Right lobe of liver (tissue), 4 donors: ENCODE measurements around the gene KLHDC10.

Source experiments
- CTCF ChIP-seq, 4 donors: fragments of 200-600 bp in 3 of 4; fragments of 450-650 bp in 1 of 4; IDR thresholded peaks; one replicate each; pipeline versions ENCODE4 v1.5.1 to v1.8.0; 2016 to 2022; ENCODE audit warnings: antibody characterized with exemption in 4 of 4, mild to moderate bottlenecking in 2 of 4
- POLR2A ChIP-seq: fragments of 450-650 bp; IDR thresholded peaks from one replicate; pipeline ENCODE4 v1.6.1; 2017; ENCODE audit warnings: antibody characterized with exemption, mild to moderate bottlenecking
- donor health status: DM: no; HTN: no; CAD: no.
- donor health status: DM: no; HTN: no; CAD: no.
- donor health status: DM: no; HTN: yes; CAD: no.

GRCh38 chr7:130174237-130174959, 104.1 kb downstream of the KLHDC10 start:
- TF ChIP-seq CTCF (IDR thresholded peaks at IDR 0.05), result no peak
- TF ChIP-seq POLR2A, result no peak
